ENCODE measurements around the gene MARCKS.
"Not testable (repeated sequence)": the region's sequence is repeated elsewhere in the genome, so short reads cannot be mapped to it uniquely, and the experiment has no call there.

The MARCKS gene

GRCh38 chr6:113884011-113884410, 26.9 kb downstream of the MARCKS start:
- DNase-seq (ENCODE audit: low read depth in 2 of 2) = no peak

GRCh38 chr6:113886512-113886911, 29.4 kb downstream of the MARCKS start:
- no peak for DNase-seq (ENCODE audit: low read depth in 2 of 2)

GRCh38 chr6:113888493-113888892, 31.3 kb downstream of the MARCKS start:
- no peak for DNase-seq (ENCODE audit: low read depth in 2 of 2)

GRCh38 chr6:113888956-113889630, 31.9 kb downstream of the MARCKS start:
- DNase-seq (ENCODE audit: low read depth in 2 of 2) = no peak

GRCh38 chr6:113893451-113893850, 36.3 kb downstream of the MARCKS start:
- DNase-seq (ENCODE audit: low read depth in 2 of 2) = no peak

GRCh38 chr6:113893866-113894265, 36.7 kb downstream of the MARCKS start:
- DNase-seq (ENCODE audit: low read depth in 2 of 2) = no peak

- no peak for DNase-seq (ENCODE audit: low read depth in 2 of 2)
These were observed 37.8 kb downstream of the MARCKS start for GRCh38 chr6:113894712-113895674.

- no peak for DNase-seq (ENCODE audit: low read depth in 2 of 2)
These were observed 44.3 kb downstream of the MARCKS start for GRCh38 chr6:113901482-113901881.

GRCh38 chr6:113903666-113904330, 46.7 kb downstream of the MARCKS start:
- no peak for DNase-seq (ENCODE audit: low read depth in 2 of 2)

- no peak for DNase-seq (ENCODE audit: low read depth in 2 of 2)
These were observed 50.1 kb downstream of the MARCKS start for GRCh38 chr6:113907102-113907815.

GRCh38 chr6:113908801-113909200, 51.7 kb downstream of the MARCKS start:
- no peak for DNase-seq (ENCODE audit: low read depth in 2 of 2)

GRCh38 chr6:113909224-113909856, 52.2 kb downstream of the MARCKS start:
- DNase-seq (ENCODE audit: low read depth in 2 of 2) = no peak

GRCh38 chr6:113910285-113910684, 53.1 kb downstream of the MARCKS start:
- not testable (repeated sequence) for DNase-seq (ENCODE audit: low read depth in 2 of 2)

Data from stimulated activated CD4-positive, alpha-beta T cell treated with anti-CD3 and anti-CD28 coated beads, Interleukin-15, amount 100 ng/mL, for 48 hours (primary cell).